Colonic mucosa (tissue), 4 donors: ENCODE data around the gene PXDC1. TPM values are rescaled to one million over a fixed set of nuclear protein-coding genes. Genes with fewer than 3 reads are reported as not detected.

Experiments used
- DNase-seq: peaks from one replicate; pipeline ENCODE4 v3.0.0-alpha.2; 2020
- H3K27ac ChIP-seq: fragments of 200-600 bp; one replicate; pipeline ENCODE4 v1.8.0; 2021
- H3K27me3 ChIP-seq: fragments of 200-600 bp; one replicate; pipeline ENCODE4 v1.8.0; 2021
- H3K36me3 ChIP-seq: fragments of 200-600 bp; one replicate; pipeline ENCODE4 v1.8.0; 2021
- H3K4me1 ChIP-seq: fragments of 200-600 bp; one replicate; pipeline ENCODE4 v1.8.0; 2021; ENCODE audit warnings: mild to moderate bottlenecking
- H3K4me3 ChIP-seq: fragments of 200-600 bp; one replicate; pipeline ENCODE4 v1.8.0; 2021
- H3K9ac ChIP-seq, 2 donors: one replicate each; pipeline ENCODE4 v1.7.0; 2013; ENCODE audit warnings: control low read depth in 2 of 2, low read depth in 2 of 2, low read length in 2 of 2
- H3K9me3 ChIP-seq: fragments of 200-600 bp; one replicate; pipeline ENCODE4 v1.8.0; 2021
- CTCF ChIP-seq: fragments of 200-600 bp; IDR thresholded peaks from one replicate; pipeline ENCODE4 v1.8.0; 2022; ENCODE audit warnings: antibody characterized with exemption, mild to moderate bottlenecking
- intact Hi-C: fragments of 100-400 bp; cut with DNase I; formaldehyde crosslinking; loops from one replicate; pipeline ENCODE4 v1.14.1; 2022
- total RNA-seq, 2 donors: library from RNA; stranded (reverse); fragmentation: NEBNext Ultra II Directional in 1 of 2; extraction: Animal tissue kit (Norgen Biotek cat#: 25700) in 1 of 2; gene quantifications; one replicate each; pipeline ENCODE4 v1.2.1, GENCODE V29; 2021
- donor health status: healthy.
- donor health status: DM: no; HTN: no; CAD: no.
- donor health status: DM: no; HTN: no; CAD: no.

PXDC1 gene
- total RNA-seq, 2 donors from 2014 or later, result 1.7 to 8.8 TPM

GRCh38 chr6:3785745-3786098 lies 34.2 kb upstream of the PXDC1 start:
- Histone ChIP-seq H3K4me3 (no peak overlapping the region), H3K4me1 (no peaks in the 10 kb centered on the region), H3K9ac (no peak overlapping the region), H3K27ac (no peak overlapping the region), H3K27me3 (no peaks in the 10 kb centered on the region), H3K36me3 (no peaks in the 10 kb centered on the region), H3K9me3 (no peaks in the 10 kb centered on the region)
- no peak for DNase-seq
- no peak for TF ChIP-seq CTCF
- intact Hi-C loops, result no loop called here

GRCh38 chr6:3784885-3785744 lies 33.6 kb upstream of the PXDC1 start:
- intact Hi-C loops, result no loop called here
- H3K36me3 ChIP-seq, result no peaks in the 10 kb centered on the region

GRCh38 chr6:3784423-3784822 lies 32.9 kb upstream of the PXDC1 start:
- no peak for DNase-seq
- H3K9me3 ChIP-seq, result no peaks in the 10 kb centered on the region
- H3K27me3 ChIP-seq, result no peaks in the 10 kb centered on the region
- no peak overlapping the region for H3K27ac ChIP-seq
- no peak overlapping the region for H3K4me3 ChIP-seq
- H3K36me3 ChIP-seq, result no peaks in the 10 kb centered on the region
- TF ChIP-seq CTCF, result no peak
- intact Hi-C loops, result no loop called here
- H3K9ac ChIP-seq, result no peak overlapping the region
- no peaks in the 10 kb centered on the region for H3K4me1 ChIP-seq

More at GRCh38 chr6:3784885-3785744, 33.6 kb upstream of the PXDC1 start:
- no peaks in the 10 kb centered on the region for H3K9me3 ChIP-seq
- DNase-seq, result no peak
- no peak for TF ChIP-seq CTCF
- no peak overlapping the region for H3K9ac ChIP-seq
- no peaks in the 10 kb centered on the region for H3K27me3 ChIP-seq
- H3K4me3 ChIP-seq, result no peak overlapping the region
- H3K27ac ChIP-seq, result no peak overlapping the region
- no peaks in the 10 kb centered on the region for H3K4me1 ChIP-seq

- H3K9me3 ChIP-seq, result no peaks in the 10 kb centered on the region
- intact Hi-C loops, result no loop called here
- no peaks in the 10 kb centered on the region for H3K4me1 ChIP-seq
- DNase-seq, result no peak
- H3K27ac ChIP-seq, result no peak overlapping the region
- TF ChIP-seq CTCF, result no peak
- H3K9ac ChIP-seq, result no peak overlapping the region
- H3K27me3 ChIP-seq, result no peaks in the 10 kb centered on the region
- no peak overlapping the region for H3K4me3 ChIP-seq
- H3K36me3 ChIP-seq, result no peaks in the 10 kb centered on the region
Observed at GRCh38 chr6:3782876-3783832, 31.6 kb upstream of the PXDC1 start.

- intact Hi-C loops, result no loop called here
- DNase-seq, result no peak
- Histone ChIP-seq H3K4me1 (no peaks in the 10 kb centered on the region), H3K9ac (no peak overlapping the region), H3K4me3 (no peak overlapping the region), H3K9me3 (no peaks in the 10 kb centered on the region), H3K36me3 (no peaks in the 10 kb centered on the region), H3K27ac (no peak overlapping the region), H3K27me3 (no peaks in the 10 kb centered on the region)
- TF ChIP-seq CTCF, result no peak
Observed at GRCh38 chr6:3781504-3781903, 30.0 kb upstream of the PXDC1 start.
